ENCODE measurements around the gene CDKN2A.

DNA sequence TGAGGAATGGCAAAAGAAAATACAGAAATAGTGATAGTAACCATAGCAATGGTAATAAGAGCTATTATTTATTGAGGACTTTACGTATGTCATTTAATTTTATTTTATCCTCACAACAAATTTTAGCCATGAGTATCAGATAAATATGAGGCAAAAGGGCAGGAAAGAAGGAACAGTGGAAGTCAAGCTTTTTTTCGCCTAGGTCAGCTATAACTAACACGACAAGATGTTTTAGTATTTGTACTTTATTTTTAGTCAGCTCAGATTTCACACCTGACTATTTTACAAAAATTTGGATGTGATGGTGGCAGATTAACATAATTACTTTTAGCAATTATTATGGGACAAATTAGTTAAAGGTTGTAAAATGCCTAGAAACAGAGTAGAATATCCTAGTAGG, 49.7 kb upstream of the CDKN2A start:
- no peak for TF ChIP-seq RCOR1 (IDR thresholded peaks at IDR 0.05; ENCODE audit: low read length)
- TF ChIP-seq, protein P1, sequence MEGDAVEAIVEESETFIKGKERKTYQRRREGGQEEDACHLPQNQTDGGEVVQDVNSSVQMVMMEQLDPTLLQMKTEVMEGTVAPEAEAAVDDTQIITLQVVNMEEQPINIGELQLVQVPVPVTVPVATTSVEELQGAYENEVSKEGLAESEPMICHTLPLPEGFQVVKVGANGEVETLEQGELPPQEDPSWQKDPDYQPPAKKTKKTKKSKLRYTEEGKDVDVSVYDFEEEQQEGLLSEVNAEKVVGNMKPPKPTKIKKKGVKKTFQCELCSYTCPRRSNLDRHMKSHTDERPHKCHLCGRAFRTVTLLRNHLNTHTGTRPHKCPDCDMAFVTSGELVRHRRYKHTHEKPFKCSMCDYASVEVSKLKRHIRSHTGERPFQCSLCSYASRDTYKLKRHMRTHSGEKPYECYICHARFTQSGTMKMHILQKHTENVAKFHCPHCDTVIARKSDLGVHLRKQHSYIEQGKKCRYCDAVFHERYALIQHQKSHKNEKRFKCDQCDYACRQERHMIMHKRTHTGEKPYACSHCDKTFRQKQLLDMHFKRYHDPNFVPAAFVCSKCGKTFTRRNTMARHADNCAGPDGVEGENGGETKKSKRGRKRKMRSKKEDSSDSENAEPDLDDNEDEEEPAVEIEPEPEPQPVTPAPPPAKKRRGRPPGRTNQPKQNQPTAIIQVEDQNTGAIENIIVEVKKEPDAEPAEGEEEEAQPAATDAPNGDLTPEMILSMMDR (IDR thresholded peaks at IDR 0.05) = no peak
- no peak for TF ChIP-seq RAD21 (IDR thresholded peaks at IDR 0.05; ENCODE audit: low read length)
- no peak for TF ChIP-seq EP300 (IDR thresholded peaks at IDR 0.05; ENCODE audit: borderline replicate concordance in 1 of 2, low read depth in 1 of 2, low read length in 1 of 2)
- TF ChIP-seq RFX5 (IDR thresholded peaks at IDR 0.05; ENCODE audit: low read length) = no peak
- no peak for TF ChIP-seq FOXM1 (IDR thresholded peaks at IDR 0.05; ENCODE audit: low read depth)
- TF ChIP-seq YY1 (IDR thresholded peaks at IDR 0.05; ENCODE audit: low read depth) = no peak

Data from SK-N-SH (cell line).